Loucy (cell line): ENCODE results near the gene SLC7A4.

Source experiments
- CTCF ChIP-seq: fragments of 200-600 bp; sonication (generic); conservative IDR thresholded peaks from 2 replicates; pipeline ENCODE4 v1.5.1; 2014; ENCODE audit warnings: mild to moderate bottlenecking, antibody characterized with exemption, low read length
- EZH2phosphoT487 ChIP-seq: fragments of 200-600 bp; IDR thresholded peaks from 2 replicates; pipeline ENCODE4 v1.6.1; 2018; ENCODE audit warnings: antibody characterized with exemption, mild to moderate bottlenecking, moderate library complexity, borderline replicate concordance

- no peak for TF ChIP-seq CTCF
- no peak for TF ChIP-seq EZH2phosphoT487
These were observed 41.9 kb downstream of the SLC7A4 start for GRCh38 chr22:20990184-20991180.
